ENCODE results near the gene TGFB1I1.

TGFB1I1 gene

GRCh38 chr16:31487071-31487719 lies 15.2 kb downstream of the TGFB1I1 start:
- no peaks in the 10 kb centered on the region for H3K9me3 ChIP-seq (ENCODE audit: control insufficient read depth, insufficient read depth, low read length)
- H3K36me3 ChIP-seq (ENCODE audit: control insufficient read depth, insufficient read depth, low read length): peaks cover 15% of the 10 kb centered on the region
- no peak overlapping the region for H3K9ac ChIP-seq (ENCODE audit: low read depth, low read length)
- H3K4me3 ChIP-seq (ENCODE audit: low read depth, low read length): peak overlapping the region; percentile 72
- peaks cover 56% of the 10 kb centered on the region for H3K27me3 ChIP-seq (ENCODE audit: control insufficient read depth, insufficient read depth, low read length)
- no peaks in the 10 kb centered on the region for H3K4me1 ChIP-seq (ENCODE audit: control insufficient read depth, insufficient read depth, low read length)

GRCh38 chr16:31487720-31488467 lies 15.9 kb downstream of the TGFB1I1 start:
- Histone ChIP-seq H3K27me3 (ENCODE audit: control insufficient read depth, insufficient read depth, low read length) (peaks cover 49% of the 10 kb centered on the region), H3K36me3 (ENCODE audit: control insufficient read depth, insufficient read depth, low read length) (peaks cover 15% of the 10 kb centered on the region), H3K9ac (ENCODE audit: low read depth, low read length) (no peak overlapping the region), H3K4me1 (ENCODE audit: control insufficient read depth, insufficient read depth, low read length) (no peaks in the 10 kb centered on the region), H3K4me3 (ENCODE audit: low read depth, low read length) (peak overlapping the region; percentile 72), H3K9me3 (ENCODE audit: control insufficient read depth, insufficient read depth, low read length) (no peaks in the 10 kb centered on the region)

GRCh38 chr16:31488468-31489297 lies 16.7 kb downstream of the TGFB1I1 start:
- Histone ChIP-seq H3K9ac (ENCODE audit: low read depth, low read length) (no peak overlapping the region), H3K27me3 (ENCODE audit: control insufficient read depth, insufficient read depth, low read length) (peaks cover 47% of the 10 kb centered on the region), H3K4me1 (ENCODE audit: control insufficient read depth, insufficient read depth, low read length) (no peaks in the 10 kb centered on the region), H3K4me3 (ENCODE audit: low read depth, low read length) (peak overlapping the region; percentile 72), H3K36me3 (ENCODE audit: control insufficient read depth, insufficient read depth, low read length) (peaks cover 15% of the 10 kb centered on the region), H3K9me3 (ENCODE audit: control insufficient read depth, insufficient read depth, low read length) (no peaks in the 10 kb centered on the region)

- H3K4me3 ChIP-seq (ENCODE audit: low read depth, low read length): no peak overlapping the region
- peaks cover 47% of the 10 kb centered on the region for H3K27me3 ChIP-seq (ENCODE audit: control insufficient read depth, insufficient read depth, low read length)
- H3K9ac ChIP-seq (ENCODE audit: low read depth, low read length): no peak overlapping the region
- H3K4me1 ChIP-seq (ENCODE audit: control insufficient read depth, insufficient read depth, low read length): no peaks in the 10 kb centered on the region
- peaks cover 15% of the 10 kb centered on the region for H3K36me3 ChIP-seq (ENCODE audit: control insufficient read depth, insufficient read depth, low read length)
- H3K9me3 ChIP-seq (ENCODE audit: control insufficient read depth, insufficient read depth, low read length): no peaks in the 10 kb centered on the region
Measured at GRCh38 chr16:31489298-31489564, 17.3 kb downstream of the TGFB1I1 start.

GRCh38 chr16:31489616-31490584 lies 17.9 kb downstream of the TGFB1I1 start:
- peaks cover 15% of the 10 kb centered on the region for H3K36me3 ChIP-seq (ENCODE audit: control insufficient read depth, insufficient read depth, low read length)
- no peak overlapping the region for H3K9ac ChIP-seq (ENCODE audit: low read depth, low read length)

GRCh38 chr16:31491778-31492418 lies 19.9 kb downstream of the TGFB1I1 start:
- H3K4me3 ChIP-seq (ENCODE audit: low read depth, low read length): no peak overlapping the region
- H3K36me3 ChIP-seq (ENCODE audit: control insufficient read depth, insufficient read depth, low read length): peaks cover 21% of the 10 kb centered on the region
- no peaks in the 10 kb centered on the region for H3K9me3 ChIP-seq (ENCODE audit: control insufficient read depth, insufficient read depth, low read length)
- no peak overlapping the region for H3K9ac ChIP-seq (ENCODE audit: low read depth, low read length)
- peaks cover 26% of the 10 kb centered on the region for H3K27me3 ChIP-seq (ENCODE audit: control insufficient read depth, insufficient read depth, low read length)
- H3K4me1 ChIP-seq (ENCODE audit: control insufficient read depth, insufficient read depth, low read length): no peaks in the 10 kb centered on the region

More at GRCh38 chr16:31489616-31490584, 17.9 kb downstream of the TGFB1I1 start:
- Histone ChIP-seq H3K9me3 (ENCODE audit: control insufficient read depth, insufficient read depth, low read length) (no peaks in the 10 kb centered on the region), H3K4me1 (ENCODE audit: control insufficient read depth, insufficient read depth, low read length) (no peaks in the 10 kb centered on the region), H3K4me3 (ENCODE audit: low read depth, low read length) (no peak overlapping the region), H3K27me3 (ENCODE audit: control insufficient read depth, insufficient read depth, low read length) (peaks cover 45% of the 10 kb centered on the region)

- H3K9me3 ChIP-seq (ENCODE audit: control insufficient read depth, insufficient read depth, low read length): no peaks in the 10 kb centered on the region
- no peak overlapping the region for H3K9ac ChIP-seq (ENCODE audit: low read depth, low read length)
- H3K4me3 ChIP-seq (ENCODE audit: low read depth, low read length): no peak overlapping the region
- H3K36me3 ChIP-seq (ENCODE audit: control insufficient read depth, insufficient read depth, low read length): peaks cover 23% of the 10 kb centered on the region
- H3K4me1 ChIP-seq (ENCODE audit: control insufficient read depth, insufficient read depth, low read length): no peaks in the 10 kb centered on the region
- peaks cover 10% of the 10 kb centered on the region for H3K27me3 ChIP-seq (ENCODE audit: control insufficient read depth, insufficient read depth, low read length)
Measured at GRCh38 chr16:31493506-31494125, 21.7 kb downstream of the TGFB1I1 start.

GRCh38 chr16:31496670-31497069 lies 24.7 kb downstream of the TGFB1I1 start:
- Histone ChIP-seq H3K4me1 (ENCODE audit: control insufficient read depth, insufficient read depth, low read length) (peaks cover 2% of the 10 kb centered on the region), H3K9ac (ENCODE audit: low read depth, low read length) (no peak overlapping the region), H3K27me3 (ENCODE audit: control insufficient read depth, insufficient read depth, low read length) (no peaks in the 10 kb centered on the region), H3K9me3 (ENCODE audit: control insufficient read depth, insufficient read depth, low read length) (no peaks in the 10 kb centered on the region), H3K4me3 (ENCODE audit: low read depth, low read length) (no peak overlapping the region), H3K36me3 (ENCODE audit: control insufficient read depth, insufficient read depth, low read length) (peaks cover 21% of the 10 kb centered on the region)

- Histone ChIP-seq H3K36me3 (ENCODE audit: control insufficient read depth, insufficient read depth, low read length) (peaks cover 20% of the 10 kb centered on the region), H3K9ac (ENCODE audit: low read depth, low read length) (no peak overlapping the region), H3K9me3 (ENCODE audit: control insufficient read depth, insufficient read depth, low read length) (no peaks in the 10 kb centered on the region), H3K4me1 (ENCODE audit: control insufficient read depth, insufficient read depth, low read length) (peaks cover 10% of the 10 kb centered on the region), H3K27me3 (ENCODE audit: control insufficient read depth, insufficient read depth, low read length) (no peaks in the 10 kb centered on the region), H3K4me3 (ENCODE audit: low read depth, low read length) (no peak overlapping the region)
Measured at GRCh38 chr16:31498493-31498892, 26.5 kb downstream of the TGFB1I1 start.

GRCh38 chr16:31499928-31500327 lies 28.0 kb downstream of the TGFB1I1 start:
- H3K4me3 ChIP-seq (ENCODE audit: low read depth, low read length): no peak overlapping the region
- H3K36me3 ChIP-seq (ENCODE audit: control insufficient read depth, insufficient read depth, low read length): peaks cover 20% of the 10 kb centered on the region
- no peaks in the 10 kb centered on the region for H3K9me3 ChIP-seq (ENCODE audit: control insufficient read depth, insufficient read depth, low read length)
- no peaks in the 10 kb centered on the region for H3K27me3 ChIP-seq (ENCODE audit: control insufficient read depth, insufficient read depth, low read length)
- no peak overlapping the region for H3K9ac ChIP-seq (ENCODE audit: low read depth, low read length)
- H3K4me1 ChIP-seq (ENCODE audit: control insufficient read depth, insufficient read depth, low read length): peaks cover 10% of the 10 kb centered on the region

Data from iPS-15b (cell line).